Right forelimb (tissue), 1 donor: ENCODE measurements around the gene HTRA3.

Source experiments
- DNase-seq: peaks from one replicate; pipeline ENCODE4 v3.0.0-alpha.2; 2018

HTRA3 gene

DNA sequence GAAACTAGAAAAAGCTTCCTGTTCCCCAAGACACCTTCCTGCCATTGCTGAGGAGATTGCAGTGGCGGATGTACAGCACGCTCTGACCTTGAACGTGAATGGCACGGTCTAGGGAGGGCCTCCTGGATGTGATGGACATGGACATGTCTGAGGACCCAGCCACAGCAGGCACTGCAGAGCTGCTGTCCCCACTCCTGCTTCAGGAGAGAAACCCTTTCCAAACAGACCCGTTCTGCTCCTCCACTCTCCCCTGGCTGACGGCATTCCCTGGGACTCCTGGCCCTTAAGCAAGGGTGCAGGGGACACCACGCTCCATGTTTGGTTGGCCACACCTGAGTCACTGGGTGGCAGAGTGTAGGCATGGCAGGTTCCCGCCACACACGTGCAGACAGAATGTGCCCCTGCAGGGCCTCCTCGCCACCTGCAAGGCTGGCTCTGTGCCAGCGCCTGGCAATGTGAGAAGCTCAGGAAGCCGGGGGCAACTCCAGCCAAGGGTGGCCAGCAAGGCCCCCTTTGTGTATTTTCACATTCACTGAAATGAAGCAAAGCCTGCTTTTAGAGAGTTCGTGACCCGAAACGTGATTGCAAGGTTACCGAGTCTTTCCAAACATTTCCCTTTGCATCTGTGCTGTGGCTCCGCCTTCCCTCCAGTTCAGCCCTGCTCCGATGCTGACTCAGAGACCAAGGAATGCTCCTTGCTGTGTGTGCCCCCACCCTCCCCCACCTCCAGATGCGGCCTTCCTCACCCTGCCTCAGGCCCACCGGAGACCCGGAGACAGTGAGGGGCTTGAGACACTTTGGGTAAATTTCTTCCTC, 46.1 kb downstream of the HTRA3 start:
- peak; percentile 66 for DNase-seq

DNA sequence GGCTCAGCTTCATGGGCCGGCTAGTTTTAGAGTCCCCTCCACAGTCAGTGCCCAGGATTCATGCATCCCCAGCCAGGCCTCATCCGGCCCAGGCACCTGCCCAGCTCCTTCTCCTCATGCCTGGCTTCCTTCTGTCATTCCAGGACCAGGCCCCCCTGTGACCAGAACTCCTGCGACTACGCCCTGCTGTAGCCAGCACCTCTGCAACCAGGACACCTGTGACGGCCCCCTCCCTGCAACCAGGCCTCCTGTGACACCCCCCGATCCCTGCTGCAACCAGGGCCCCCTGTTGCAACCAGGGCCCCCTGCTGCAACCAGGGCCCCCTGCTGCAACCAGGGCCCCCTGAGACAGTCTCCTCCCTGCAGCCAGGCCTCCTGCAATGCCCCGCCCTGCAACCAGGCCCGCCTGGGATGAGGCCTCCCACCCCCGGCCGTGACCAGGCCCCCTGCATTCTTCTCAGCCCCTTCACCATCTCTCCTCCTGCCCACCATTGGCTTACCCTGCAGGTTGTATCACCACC, 46.8 kb downstream of the HTRA3 start:
- DNase-seq: peak; percentile 40

DNA sequence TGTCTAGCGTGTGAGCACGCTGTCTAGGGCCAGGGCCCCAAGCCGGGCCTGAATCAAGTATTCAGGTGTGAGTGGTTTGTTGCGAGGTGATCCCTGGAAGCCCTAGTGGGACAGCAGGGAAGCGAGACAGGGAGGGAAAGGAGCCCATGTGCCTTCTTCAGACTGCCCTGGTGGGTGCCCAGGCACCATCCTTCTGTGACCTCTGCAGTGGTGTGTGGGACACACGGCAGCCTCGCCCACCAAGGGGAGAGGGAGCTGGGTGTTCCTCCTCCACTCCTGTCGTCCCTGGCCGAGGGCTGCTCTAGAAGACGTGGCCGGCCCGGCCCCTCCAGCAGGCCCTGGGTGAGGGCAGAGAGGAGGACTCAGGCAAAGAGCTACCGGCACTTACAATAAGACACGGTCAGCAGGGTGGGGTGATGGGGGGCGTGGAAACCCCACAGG, 47.4 kb downstream of the HTRA3 start:
- DNase-seq: peak; percentile 33

DNA sequence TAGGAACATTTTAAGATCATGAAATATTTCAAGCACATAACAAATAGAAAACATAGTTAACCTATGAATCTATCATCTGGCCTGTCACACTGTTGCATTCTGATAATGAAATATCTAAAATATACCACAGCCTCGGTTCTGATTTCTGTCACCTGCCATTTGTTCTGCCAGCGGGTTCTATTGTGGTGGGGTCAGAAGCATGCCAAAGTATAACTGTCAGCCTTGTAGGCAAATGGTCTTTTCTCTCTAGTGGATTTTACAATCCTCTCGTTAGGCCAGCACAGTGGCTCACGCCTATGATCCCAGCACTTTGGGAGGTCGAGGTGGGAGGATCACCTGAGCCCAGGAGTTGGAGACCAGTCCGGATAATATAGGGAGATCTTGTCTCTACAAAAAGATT, 47.9 kb downstream of the HTRA3 start:
- DNase-seq: peak; percentile 6

DNA sequence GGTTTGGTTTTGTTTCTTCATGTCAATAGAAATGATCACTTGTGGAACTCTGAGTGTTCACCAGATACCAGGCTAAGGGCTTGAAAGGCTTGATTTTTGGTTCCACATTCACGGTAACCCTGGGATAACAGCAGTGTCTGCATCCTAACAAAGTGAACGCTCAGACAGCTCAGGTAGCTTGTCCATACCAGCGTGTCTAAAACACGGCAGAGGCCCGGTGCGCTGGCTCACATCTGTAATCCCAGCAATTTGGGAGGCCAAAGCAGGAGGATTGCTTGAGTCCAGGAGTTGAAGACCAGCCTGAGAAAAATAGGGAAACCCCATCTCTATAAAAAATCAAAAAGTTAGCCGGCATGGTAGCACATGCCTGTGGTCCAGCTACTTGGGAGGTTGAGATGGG, 49.0 kb downstream of the HTRA3 start:
- DNase-seq: peak; percentile 31

DNA sequence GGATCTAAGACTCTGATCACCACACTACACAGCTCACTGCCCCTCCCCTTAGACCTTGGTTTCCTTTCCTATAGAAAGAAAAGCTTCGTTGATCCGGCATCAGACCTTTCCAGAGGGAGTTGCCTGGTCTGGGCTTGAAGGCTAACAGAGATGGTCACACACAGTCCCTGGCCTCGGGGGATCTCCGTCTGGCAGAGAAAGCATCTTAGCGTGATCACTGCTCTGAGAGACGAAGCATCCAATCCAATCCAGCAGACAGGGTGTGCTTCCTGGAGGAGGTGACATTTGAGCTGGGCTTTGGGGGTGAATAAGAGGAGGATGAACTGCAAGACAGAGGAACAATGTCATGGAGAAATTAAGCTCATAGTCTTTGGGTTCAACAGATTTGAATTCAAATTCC, 49.5 kb downstream of the HTRA3 start:
- peak; percentile 10 for DNase-seq

DNA sequence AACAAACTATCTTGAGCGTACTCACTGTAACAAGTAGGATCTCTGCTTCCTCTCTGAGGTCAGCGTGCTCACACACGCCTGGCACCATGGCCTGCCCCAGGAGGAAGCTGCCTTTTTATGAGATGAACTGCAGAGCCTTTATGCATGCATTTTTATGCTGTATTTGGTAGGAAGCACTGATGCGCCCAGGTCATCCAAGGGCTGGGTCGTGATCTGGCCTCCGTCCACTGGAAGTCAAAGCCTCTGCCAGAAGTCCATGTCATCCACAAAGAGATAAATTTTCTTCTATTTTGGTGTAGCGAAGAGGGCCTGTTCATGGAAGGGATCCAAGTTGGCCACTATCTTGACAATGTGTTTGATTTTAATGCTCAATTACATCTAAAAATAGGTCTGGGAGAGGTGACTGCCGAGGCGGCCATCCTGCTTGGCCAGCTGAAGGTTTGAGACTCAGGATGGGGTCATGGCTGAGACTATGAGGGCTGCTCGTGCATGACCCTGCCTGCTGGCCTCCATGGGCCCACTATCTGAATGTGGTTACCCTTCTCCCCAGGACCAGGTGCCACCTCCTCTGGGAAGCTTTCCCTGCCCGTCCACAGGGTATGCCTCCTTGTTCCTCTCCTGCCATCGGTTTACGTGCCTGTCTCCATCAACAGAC, 50.3 kb downstream of the HTRA3 start:
- DNase-seq: peak; percentile 50

DNA sequence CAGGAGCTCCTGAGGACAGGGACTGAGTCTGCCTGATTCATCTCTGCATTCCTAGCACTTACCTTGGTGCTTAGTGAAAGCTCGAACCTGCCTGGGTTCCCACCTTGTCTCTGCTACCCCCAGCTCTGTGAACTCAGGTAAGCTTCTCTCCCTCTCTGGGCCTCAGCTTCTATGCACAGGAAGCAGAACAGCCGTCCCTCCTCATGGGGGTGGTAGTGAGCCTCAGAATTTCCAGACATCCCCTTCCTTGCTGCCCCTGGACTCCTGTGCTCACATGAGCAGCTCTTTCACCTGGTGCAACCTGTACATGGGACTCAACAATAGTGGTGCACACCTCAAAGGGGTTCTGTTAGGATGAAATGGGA, 50.8 kb downstream of the HTRA3 start:
- DNase-seq: peak; percentile 31

DNA sequence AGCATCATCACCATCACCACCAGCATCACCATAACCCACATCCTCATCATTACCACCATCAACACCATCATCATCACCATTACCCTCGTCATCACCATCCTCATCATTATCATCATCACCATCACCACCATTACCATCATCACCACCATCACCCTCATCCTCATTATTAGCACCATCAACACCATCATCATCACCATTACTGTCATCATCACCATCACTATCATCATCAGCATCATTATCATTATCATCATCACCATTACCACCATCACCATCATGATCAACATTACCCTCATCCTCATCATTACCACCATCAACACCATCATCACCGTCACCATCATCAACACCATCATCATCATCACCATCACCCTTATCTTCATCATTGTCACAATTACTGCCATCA, 51.7 kb downstream of the HTRA3 start:
- peak; percentile 16 for DNase-seq

DNA sequence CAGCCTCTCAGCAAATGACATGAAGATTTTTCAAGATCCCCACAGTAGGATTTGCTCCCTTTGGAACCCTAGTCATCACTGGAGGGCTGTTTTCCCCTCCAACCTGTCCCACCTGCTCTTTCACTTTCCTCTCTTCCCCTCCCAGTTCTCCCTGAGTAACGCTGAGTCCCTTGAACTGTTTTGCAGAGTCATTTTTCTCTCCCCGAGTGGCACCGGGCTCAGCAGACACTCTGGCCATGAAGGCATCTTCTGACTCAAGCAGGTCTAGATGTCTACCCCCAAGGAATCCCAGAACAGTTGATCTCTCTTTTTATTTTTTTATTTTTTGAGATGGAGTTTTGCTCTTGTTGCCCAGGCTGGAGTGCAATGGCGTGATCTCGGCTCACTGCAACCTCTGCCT, 52.2 kb downstream of the HTRA3 start:
- peak; percentile 28 for DNase-seq

DNA sequence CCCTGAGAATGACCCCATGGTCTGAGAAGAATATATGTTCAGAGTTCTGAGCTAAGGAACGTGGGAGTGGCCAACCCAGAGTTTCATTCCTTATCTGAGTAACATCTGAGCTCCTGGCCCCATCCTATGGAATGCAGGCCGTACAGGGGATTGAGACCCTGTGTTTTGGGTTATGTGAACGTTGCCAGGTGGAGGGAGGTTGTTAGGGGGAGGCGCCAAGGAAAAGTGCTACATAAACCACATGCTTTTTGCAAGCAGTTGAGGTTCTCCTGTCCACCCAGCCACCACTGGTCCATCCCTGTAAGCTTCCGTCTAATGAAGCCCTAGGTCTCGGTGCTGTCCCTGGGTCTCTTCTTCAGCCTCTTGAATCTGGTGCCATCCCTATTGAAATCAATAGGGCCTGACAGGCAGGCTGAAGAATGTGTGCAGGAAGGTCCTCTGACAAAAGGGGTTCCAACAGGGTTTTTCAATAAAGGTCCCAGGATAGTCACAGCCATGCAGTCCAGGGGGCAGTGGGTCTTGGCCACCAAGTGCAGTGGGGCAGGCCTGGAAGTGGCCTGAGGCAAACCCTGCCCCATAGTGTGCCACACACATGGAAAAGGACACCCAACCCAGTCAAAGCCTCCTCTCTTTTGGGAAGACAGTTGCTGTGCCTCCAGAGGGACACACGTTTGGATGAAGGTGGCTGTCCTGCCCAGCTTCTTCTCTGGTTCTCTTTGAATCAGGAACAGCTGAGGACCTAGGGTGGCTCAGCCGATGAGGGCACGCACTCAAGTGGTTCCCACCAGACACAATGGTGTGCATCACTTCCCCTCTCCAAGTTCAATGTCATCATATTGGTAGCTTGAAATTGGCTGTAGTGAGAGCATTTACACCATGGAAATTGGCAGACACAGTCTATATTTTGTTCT, 53.5 kb downstream of the HTRA3 start:
- no peak for DNase-seq

DNA sequence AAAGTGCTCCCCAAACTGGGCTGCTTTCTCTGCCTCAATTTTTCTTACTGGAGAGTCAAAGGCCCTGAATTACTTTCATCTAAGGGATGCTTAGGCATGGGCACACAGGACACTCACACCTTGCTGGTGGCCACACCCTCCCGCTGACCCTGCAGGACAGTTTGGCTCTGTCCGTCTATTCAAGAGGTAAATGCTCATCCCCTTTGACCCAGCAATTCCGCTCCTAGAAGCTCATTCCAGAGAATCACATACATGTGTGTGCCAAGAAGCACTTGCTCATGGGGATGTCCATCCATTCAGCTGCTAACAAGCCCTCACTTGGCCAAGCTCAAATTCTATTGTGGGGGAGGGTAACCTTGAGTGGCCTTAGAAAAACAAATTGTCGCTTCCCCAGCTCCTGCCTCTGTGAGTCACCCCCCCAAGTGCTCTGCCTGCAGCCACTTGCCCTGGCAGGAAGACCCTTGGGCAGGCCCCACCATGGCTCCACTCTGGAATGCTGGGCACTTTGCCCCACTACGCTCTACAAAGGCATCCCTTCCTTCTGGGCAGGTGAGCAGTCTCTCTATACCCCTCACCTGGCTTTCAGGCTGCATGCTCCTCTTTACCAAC, 54.5 kb downstream of the HTRA3 start:
- DNase-seq: peak; percentile 26

DNA sequence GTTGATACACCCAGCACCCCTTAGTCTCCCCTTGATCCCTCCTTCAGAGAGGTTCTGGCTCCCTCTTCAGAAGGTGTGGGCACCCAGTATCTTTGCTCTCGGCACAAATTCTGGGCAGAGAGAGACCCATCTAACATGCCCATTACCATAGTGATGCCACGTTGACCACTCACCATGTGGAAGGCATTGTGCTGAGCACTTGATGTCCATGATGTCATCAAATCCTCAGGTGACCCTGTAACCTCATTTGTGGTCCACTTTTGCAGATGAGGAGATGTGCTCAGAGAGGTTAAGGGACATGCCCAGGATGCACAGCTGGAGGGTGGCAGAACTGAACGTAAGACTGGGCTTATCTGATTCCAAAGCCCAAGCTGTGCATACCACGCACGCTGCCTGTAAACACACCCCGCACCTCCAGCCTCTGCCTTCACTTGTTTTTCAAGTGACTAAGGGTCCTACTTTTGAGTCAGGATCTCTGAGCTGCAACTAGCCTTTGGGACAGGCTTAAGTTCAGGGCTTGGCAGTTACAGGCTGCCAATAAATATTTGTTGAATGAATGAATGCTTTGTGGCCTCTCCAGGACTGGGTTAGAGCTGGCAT, 55.2 kb downstream of the HTRA3 start:
- peak; percentile 15 for DNase-seq

DNA sequence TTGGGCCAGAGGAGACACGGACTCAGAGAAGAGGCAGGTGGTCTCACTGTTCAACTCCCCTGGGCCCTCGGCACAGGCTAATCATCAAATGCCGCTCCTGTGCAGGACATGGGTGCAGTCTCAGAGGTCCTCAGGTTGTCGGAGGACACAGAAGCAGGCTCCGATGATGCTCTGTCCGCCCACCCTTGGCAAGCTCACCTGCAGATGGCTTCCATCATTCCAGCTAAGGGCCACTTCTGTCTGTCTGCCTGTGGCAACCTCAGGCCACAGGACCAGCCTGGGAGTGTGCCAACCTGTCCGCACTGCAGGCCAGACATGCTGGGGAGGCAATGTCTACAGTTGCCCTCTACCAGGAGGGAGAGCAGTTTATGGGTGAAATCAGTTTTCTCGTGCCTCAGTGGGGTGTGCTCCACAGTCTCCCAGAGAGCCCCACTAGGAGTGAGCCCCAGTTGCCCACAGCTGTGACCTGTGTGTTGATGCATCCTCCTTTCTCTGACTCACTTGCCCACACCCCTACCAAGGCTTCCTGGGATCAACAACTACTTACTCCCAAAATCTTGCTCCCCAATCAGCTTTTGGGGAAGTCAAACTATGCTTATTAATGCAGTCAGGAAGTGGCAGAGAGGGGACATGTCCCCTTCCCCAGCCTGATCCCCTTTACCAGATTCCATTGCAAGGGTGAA, 55.9 kb downstream of the HTRA3 start:
- peak; percentile 37 for DNase-seq

DNA sequence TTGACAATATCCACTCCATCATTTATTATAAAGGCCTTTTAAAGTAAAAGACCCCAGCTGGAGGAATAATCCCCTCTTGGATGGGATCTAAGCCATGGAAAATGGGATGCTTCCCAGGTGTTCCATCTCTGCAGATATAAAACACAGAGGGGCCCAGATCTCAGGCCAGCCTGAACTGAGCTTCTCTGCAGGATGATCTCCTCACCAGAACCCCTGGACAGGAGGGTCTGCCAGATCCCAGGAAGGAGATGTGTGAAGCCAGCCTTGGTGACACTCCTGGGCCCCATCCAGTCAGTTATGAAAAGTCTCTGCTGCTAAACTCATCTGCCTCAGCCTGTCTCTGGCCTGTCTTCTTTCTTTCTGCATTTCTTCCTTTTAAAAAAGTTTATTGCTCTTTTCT, 56.7 kb downstream of the HTRA3 start:
- DNase-seq: no peak

DNA sequence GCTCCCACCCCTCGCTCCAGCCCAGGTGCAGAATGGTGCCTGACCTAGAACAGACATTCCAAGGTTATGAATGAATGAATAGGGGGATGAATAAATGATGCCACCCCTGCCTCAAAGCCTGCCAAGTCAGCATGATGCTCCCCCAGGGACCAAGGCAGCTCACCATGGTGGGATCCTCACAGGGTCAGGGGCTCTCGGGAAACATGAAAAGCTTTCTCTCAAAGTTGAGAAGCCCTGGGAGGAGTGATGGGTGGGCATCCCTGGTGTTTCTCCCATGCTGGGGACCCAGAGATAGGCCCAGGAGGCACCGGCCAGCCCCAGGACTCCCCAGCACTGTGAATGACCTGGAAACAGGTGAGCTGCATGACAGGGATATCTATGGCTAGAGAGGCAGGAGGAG, 58.9 kb downstream of the HTRA3 start:
- no peak for DNase-seq

DNA sequence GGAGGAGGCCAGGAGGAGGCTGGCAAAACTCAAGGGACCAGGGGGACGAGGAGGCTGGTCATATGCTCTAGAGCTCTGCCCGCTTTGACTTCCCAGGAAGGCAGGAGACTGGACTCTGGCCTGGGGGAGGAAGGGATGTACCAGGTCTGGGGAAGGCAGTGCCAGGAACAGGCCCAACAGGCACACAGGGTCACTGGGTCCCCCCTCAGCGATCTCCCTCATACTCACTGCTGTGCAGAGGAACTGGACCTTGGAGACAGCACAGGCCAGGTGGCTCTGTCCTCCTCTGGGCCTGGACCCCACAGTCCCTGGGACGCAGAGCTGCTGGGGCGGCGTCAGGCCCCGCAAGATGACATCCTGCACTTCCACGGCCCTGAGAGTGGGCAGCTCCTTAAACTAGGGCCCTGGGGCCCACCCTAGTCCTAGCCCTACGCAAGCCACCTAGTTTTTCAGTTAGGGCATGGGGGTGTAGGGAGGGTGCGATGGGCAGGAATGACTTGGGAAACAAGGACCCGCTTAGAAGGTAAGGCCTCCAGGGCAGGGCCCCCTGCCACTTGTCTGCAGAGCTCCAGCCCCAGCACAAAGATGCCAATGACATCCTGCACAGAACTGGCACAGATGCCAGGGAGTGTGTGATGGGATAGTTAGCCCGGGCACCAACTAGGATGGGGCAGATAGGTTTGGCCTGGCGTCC, 59.5 kb downstream of the HTRA3 start:
- no peak for DNase-seq

DNA sequence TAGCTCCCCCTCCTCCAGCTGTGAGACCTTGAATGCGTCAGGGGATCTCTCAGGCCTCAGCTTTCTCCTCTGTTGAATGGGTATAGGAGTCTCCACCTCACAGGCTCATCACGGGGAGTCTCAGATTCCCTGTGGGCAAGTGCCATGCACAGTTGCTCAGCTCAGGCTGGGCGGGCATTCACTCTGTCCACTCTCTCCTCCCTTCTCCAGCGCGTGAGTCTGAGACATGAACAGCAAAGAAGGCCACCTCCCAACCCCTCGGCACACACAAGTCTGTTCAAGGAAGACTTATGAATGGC, 60.0 kb downstream of the HTRA3 start:
- DNase-seq: no peak

DNA sequence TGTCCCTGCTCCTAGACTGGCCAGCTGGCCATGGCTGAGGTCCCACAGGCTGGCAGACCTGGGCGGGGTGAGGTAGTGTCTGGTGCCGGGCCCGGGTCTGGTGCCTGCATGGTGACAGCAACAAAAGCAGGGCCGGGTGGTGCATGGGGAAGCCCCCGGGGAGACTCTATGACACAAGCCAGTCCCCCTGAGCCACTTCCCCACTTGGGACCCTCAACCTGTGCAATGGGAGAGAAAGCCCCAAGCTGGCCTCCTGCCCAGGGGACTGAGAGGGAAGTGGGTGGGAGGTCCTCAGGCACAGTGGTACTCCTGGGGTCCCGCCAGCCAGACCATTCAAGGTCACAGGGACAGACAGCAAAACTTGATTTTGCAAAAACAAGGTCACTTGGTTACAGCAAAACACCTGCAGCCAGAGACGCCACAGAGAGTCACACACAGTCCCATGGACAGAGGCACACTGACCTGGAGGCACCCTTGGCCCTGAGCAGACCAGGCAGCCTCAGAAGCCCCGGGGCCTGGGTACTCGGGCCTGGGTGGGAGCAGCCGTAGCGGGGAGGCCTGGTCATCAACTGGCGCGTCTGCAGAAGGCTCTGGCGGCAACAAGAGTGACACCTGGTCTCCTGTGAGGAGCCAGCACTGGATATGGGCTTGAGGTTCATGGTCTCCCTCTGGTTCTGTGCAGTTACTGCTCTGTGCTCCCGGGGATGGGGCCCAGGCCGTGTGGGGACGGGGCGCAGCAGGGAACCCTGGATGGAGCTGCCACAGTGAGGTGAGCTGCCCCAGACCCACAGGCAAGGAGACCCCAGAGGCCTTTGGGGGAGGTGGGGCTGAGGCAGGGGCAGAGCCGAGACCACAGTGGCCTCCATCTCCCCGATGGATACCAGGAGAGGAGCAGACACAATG, 60.6 kb downstream of the HTRA3 start:
- DNase-seq: no peak
